Esophagus muscularis mucosa (tissue), 4 donors: ENCODE results near the gene MALSU1. TPM values are rescaled to one million over a fixed set of nuclear protein-coding genes. Genes with fewer than 3 reads are reported as not detected.
A peak's percentile ranks its signal among the peaks of the same experiment; 100 is the strongest.

Experiments used
- DNase-seq: peaks from one replicate; pipeline ENCODE4 v3.0.0-alpha.2; 2017; ENCODE audit errors: extremely low spot score
- H3K27ac ChIP-seq, 4 donors: fragments of 200-600 bp; sonication (generic); replicated peaks in 1 of 4; 1 replicate in 3 of 4; 2 replicates in 1 of 4; pipeline ENCODE4 v1.5.1; 2016 to 2019; ENCODE audit warnings: mild to moderate bottlenecking in 1 of 4
- H3K27me3 ChIP-seq, 4 donors: fragments of 200-600 bp; sonication (generic); one replicate each; pipeline versions ENCODE4 v1.5.1 to v1.6.0; 2016 to 2019
- H3K36me3 ChIP-seq, 4 donors: fragments of 200-600 bp; sonication (generic); one replicate each; pipeline ENCODE4 v1.5.1; 2016 to 2019
- H3K4me1 ChIP-seq, 4 donors: fragments of 200-600 bp; sonication (generic); one replicate each; pipeline ENCODE4 v1.5.1; 2016 to 2019
- H3K4me3 ChIP-seq, 4 donors: fragments of 200-600 bp; sonication (generic); 1 replicate in 2 of 4; 2 replicates in 2 of 4; pipeline ENCODE4 v1.5.1; 2016 to 2019; ENCODE audit warnings: mild to moderate bottlenecking in 4 of 4, moderate library complexity in 1 of 4
- H3K9me3 ChIP-seq, 4 donors: fragments of 200-600 bp; sonication (generic); 1 replicate in 3 of 4; 2 replicates in 1 of 4; pipeline ENCODE4 v1.5.1; 2016 to 2019
- EP300 ChIP-seq: sonication (generic); formaldehyde crosslinking; IDR thresholded peaks from one replicate; pipeline ENCODE4 v1.6.1; 2017; ENCODE audit warnings: antibody characterized with exemption
- POLR2A ChIP-seq: fragments of 450-650 bp; IDR thresholded peaks from one replicate; pipeline ENCODE4 v1.6.1; 2017; ENCODE audit warnings: antibody characterized with exemption, moderate library complexity, mild to moderate bottlenecking, low read depth
- POLR2AphosphoS5 ChIP-seq, 2 donors: sonication (generic); formaldehyde crosslinking; IDR thresholded peaks; one replicate each; pipeline ENCODE4 v1.6.1; 2017; ENCODE audit warnings: antibody characterized with exemption in 2 of 2
- WGBS: methylation state at CpG from one replicate; pipeline ENCODE4 v1.1.5; 2018; 5-methylcytosine and 5-hydroxymethylcytosine counted together
- intact Hi-C: fragments of 100-400 bp; cut with DNase I; formaldehyde crosslinking; loops from one replicate; pipeline ENCODE4 v1.15.1; 2023
- total RNA-seq, 4 donors: library from RNA; depleted of rRNA; stranded (reverse); fragments of >200 nt; gene quantifications; one replicate each; pipeline versions ENCODE4 v1.1.0 to v1.2.1, GENCODE V29; 2016
- TF ChIP-seq, protein P1 (sequence below), 3 experiments: fragments of 200-600 bp in 2 of 3; fragments of 450-650 bp in 1 of 3; sonication (generic) in 2 of 3; IDR thresholded peaks; one replicate each; pipeline ENCODE4 v1.5.1; 2017 to 2019; ENCODE audit warnings: antibody characterized with exemption in 3 of 3, mild to moderate bottlenecking in 2 of 3, moderate library complexity in 1 of 3

Gene MALSU1
- total RNA-seq, 4 donors from 2014 or later = 39.0 to 74.2 (median 63.3) TPM

DNA sequence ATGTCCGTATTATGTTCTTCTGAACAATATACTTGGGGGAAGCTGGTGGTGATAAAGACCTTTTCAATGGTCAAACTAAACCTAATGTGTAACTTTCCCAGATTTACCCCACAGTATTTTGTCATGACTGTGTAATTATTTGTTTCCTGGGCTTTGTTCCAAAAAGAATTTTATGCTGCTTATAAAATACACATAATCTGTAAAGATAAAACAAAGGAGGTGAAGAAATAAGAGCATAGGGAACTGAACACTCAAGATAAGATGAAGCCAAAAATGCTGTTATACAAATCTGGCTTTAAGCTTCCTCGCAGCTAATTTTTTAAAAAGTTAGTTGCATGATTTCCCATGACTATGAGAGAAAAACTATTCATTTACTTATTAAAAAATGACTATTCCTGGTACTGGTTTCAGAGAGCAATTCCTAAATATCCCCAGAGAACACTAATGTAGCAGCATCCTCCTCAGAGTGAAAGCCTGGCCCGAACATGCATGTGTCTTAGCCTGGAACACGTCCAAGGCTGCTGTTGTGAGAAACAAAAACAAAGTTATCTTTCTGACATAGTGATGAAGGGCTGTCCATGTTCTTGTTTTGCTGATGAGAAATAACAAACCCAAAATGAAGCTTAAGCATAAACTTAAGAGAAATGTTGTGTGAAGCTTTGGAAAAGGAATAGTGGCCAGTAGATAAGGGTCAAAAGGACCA is 33.9 kb downstream of the MALSU1 start:
- Histone ChIP-seq H3K4me3 (no peak overlapping the region), H3K27me3 (no peaks in the 10 kb centered on the region), H3K27ac (peak overlapping the region in 2 of 4 donors; percentile 8 to 46), H3K9me3 (no peaks in the 10 kb centered on the region), H3K36me3 (no peaks in the 10 kb centered on the region), H3K4me1 (peaks cover 16 to 29% (median 22%) of the 10 kb centered on the region in 4 donors)
- DNase-seq = no peak
- 45% methylated on average over 4 of the region's 4 CpGs for WGBS
- TF ChIP-seq, protein P1, sequence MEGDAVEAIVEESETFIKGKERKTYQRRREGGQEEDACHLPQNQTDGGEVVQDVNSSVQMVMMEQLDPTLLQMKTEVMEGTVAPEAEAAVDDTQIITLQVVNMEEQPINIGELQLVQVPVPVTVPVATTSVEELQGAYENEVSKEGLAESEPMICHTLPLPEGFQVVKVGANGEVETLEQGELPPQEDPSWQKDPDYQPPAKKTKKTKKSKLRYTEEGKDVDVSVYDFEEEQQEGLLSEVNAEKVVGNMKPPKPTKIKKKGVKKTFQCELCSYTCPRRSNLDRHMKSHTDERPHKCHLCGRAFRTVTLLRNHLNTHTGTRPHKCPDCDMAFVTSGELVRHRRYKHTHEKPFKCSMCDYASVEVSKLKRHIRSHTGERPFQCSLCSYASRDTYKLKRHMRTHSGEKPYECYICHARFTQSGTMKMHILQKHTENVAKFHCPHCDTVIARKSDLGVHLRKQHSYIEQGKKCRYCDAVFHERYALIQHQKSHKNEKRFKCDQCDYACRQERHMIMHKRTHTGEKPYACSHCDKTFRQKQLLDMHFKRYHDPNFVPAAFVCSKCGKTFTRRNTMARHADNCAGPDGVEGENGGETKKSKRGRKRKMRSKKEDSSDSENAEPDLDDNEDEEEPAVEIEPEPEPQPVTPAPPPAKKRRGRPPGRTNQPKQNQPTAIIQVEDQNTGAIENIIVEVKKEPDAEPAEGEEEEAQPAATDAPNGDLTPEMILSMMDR (IDR thresholded peaks at IDR 0.05) = no peak
- TF ChIP-seq POLR2A (no peak), EP300 (no peak), POLR2AphosphoS5 (IDR thresholded peaks at IDR 0.05) (no peak)
- intact Hi-C loops = no loop called here

GRCh38 chr7:23333671-23334246 is 34.6 kb downstream of the MALSU1 start:
- Histone ChIP-seq H3K27ac (peak overlapping the region in 3 of 4 donors; percentile 8 to 46 (median 31)), H3K36me3 (no peaks in the 10 kb centered on the region), H3K27me3 (no peaks in the 10 kb centered on the region), H3K4me3 (no peak overlapping the region), H3K9me3 (no peaks in the 10 kb centered on the region), H3K4me1 (peaks cover 16 to 29% (median 22%) of the 10 kb centered on the region in 4 donors)
- intact Hi-C loops = no loop called here
- TF ChIP-seq EP300 = no peak
- no peak for TF ChIP-seq POLR2AphosphoS5 (IDR thresholded peaks at IDR 0.05)
- TF ChIP-seq, protein P1 (IDR thresholded peaks at IDR 0.05) = no peak
- TF ChIP-seq POLR2A = no peak
- no peak for DNase-seq
- WGBS = 49% methylated on average over 9 of the region's 9 CpGs

DNA sequence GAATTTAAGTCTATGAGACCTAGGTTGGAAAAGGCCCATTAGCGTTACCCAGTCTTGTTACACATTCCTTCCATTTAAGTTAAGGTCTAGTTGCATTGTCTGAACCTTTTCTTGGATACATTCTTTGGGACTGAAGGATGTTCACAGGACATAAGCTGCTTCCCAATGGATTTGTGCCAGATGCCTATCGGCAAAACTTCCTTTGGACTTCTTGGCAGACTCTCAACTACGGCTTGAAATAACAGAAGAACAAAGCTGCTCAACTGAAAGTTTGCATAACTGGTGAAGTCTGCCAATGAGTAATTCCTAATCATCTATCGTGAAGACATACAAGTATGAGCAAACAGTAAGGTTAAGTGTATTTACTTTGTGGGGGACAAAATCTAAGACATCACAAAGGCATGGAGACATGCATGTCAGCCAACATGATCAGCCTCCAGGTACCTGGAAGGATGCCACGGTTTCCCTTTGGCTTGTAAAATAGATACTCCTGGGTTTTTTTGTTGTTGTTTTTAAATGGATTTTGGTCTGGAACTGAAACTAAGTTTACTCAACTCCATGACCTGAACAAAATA is 35.4 kb downstream of the MALSU1 start:
- peak overlapping the region in 3 of 4 donors; percentile 8 to 46 (median 31) for H3K27ac ChIP-seq
- WGBS = 15% methylated on average over 5 of the region's 5 CpGs
- H3K27me3 ChIP-seq = no peaks in the 10 kb centered on the region
- no peaks in the 10 kb centered on the region for H3K36me3 ChIP-seq
- no peak overlapping the region for H3K4me3 ChIP-seq
- peak in 1 of 2 donors; percentile 13 for TF ChIP-seq POLR2AphosphoS5 (IDR thresholded peaks at IDR 0.05)
- TF ChIP-seq POLR2A = no peak
- TF ChIP-seq EP300 = no peak
- TF ChIP-seq, protein P1 (IDR thresholded peaks at IDR 0.05) = no peak
- intact Hi-C loops = no loop called here
- peaks cover 16 to 29% (median 22%) of the 10 kb centered on the region in 4 donors for H3K4me1 ChIP-seq
- DNase-seq = no peak
- H3K9me3 ChIP-seq = no peaks in the 10 kb centered on the region

GRCh38 chr7:23335136-23335535 is 36.0 kb downstream of the MALSU1 start:
- H3K27ac ChIP-seq = no peak overlapping the region
- H3K9me3 ChIP-seq = no peaks in the 10 kb centered on the region
- TF ChIP-seq EP300 (no peak), POLR2AphosphoS5 (IDR thresholded peaks at IDR 0.05) (no peak)
- TF ChIP-seq, protein P1 (IDR thresholded peaks at IDR 0.05) = no peak
- no peaks in the 10 kb centered on the region for H3K27me3 ChIP-seq
- H3K4me3 ChIP-seq = no peak overlapping the region
- intact Hi-C loops = no loop called here
- DNase-seq = no peak
- WGBS = 73% methylated on average over 2 of the region's 2 CpGs
- no peaks in the 10 kb centered on the region for H3K36me3 ChIP-seq
- H3K4me1 ChIP-seq = peaks cover 16 to 29% (median 22%) of the 10 kb centered on the region in 4 donors
